Astrocyte of the cerebellum (primary cell): ENCODE data around the gene HS6ST2.

Experiments used
- DNase-seq: peaks from one replicate; pipeline ENCODE4 v3.0.0-alpha.2; 2011; ENCODE audit warnings: low read depth
- H3K4me3 ChIP-seq: 2 replicates; pipeline ENCODE4 v1.5.1; 2011; ENCODE audit warnings: mild to moderate bottlenecking, low read depth, low read length, moderate library complexity
- in situ Hi-C: cut with HindIII; loops from 2 replicates; pipeline ENCODE4 v1.10.0; 2017; ENCODE audit warnings: low sequenced_read_pairs
- TF ChIP-seq, protein P1 (sequence below): IDR thresholded peaks from 2 replicates; pipeline ENCODE4 v1.5.1; 2012; ENCODE audit warnings: low read length, low read depth, moderate library complexity, mild to moderate bottlenecking; ENCODE audit errors: missing control alignments

Gene HS6ST2

DNA sequence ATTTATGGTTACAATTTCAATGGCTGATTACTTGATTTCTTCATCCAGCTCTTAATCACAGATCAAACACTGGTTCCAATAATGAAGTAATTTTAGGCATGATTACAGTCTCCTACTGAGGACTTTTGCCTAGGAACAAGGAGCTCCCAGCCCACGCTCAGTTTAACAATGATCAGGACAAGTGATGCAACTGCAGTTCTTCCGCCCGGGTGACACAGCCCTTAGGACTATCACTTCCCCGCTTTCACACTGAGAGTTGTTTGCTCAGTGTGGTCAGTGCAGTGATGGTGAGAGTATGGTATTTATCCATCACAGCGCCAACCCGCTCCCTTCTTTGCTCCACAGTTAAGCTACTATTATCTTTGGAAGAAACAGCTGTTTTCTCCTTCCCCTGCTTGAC, 266.4 kb downstream of the HS6ST2 start:
- TF ChIP-seq, protein P1, sequence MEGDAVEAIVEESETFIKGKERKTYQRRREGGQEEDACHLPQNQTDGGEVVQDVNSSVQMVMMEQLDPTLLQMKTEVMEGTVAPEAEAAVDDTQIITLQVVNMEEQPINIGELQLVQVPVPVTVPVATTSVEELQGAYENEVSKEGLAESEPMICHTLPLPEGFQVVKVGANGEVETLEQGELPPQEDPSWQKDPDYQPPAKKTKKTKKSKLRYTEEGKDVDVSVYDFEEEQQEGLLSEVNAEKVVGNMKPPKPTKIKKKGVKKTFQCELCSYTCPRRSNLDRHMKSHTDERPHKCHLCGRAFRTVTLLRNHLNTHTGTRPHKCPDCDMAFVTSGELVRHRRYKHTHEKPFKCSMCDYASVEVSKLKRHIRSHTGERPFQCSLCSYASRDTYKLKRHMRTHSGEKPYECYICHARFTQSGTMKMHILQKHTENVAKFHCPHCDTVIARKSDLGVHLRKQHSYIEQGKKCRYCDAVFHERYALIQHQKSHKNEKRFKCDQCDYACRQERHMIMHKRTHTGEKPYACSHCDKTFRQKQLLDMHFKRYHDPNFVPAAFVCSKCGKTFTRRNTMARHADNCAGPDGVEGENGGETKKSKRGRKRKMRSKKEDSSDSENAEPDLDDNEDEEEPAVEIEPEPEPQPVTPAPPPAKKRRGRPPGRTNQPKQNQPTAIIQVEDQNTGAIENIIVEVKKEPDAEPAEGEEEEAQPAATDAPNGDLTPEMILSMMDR = no peak
- H3K4me3 ChIP-seq = no peak overlapping the region
- in situ Hi-C loops = no loop called here
- DNase-seq = no peak

DNA sequence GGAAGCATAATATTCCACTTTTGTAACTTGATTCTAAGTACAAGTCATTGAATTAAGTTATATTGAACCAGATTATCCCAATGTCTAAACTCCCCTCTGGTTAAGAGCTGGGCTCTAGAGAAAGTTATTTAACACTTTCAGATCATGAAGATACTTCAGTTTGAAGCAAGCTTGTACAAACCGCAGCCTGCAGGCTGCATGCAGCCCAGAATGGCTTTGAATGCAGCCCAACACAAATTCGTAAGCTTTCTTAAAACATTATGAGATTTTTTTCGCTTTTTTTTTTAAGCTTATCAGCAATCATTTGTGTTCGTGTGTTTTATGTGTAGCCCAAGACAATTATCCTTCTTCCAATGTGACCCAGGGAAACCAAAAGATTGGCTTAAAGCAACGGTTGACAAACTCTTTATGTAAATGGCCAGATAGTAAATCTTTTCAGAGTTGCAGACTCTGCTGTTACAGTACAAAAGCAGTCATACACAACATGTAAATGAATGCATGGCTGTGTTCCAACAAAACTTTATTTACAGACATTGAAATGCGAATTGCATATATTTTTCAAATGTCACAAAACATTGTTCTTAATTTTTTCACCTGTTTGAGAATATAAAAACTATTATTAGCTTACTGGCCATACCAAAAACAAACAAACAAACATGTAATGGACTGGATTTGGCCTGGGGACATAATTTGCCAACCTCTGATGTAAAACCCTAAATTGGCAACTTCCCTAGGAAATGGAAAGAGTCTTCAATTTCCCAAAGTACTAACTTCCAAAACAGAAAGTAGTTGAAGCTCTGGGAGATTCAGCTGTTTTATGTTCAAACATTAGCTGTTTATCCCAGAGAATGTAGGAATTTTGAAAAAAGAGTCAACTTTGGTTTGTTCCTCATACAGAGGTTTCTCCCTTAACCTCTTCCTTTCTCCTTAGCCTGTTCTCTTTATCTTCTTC, 268.5 kb downstream of the HS6ST2 start:
- no peak overlapping the region for H3K4me3 ChIP-seq
- in situ Hi-C loops = no loop called here
- TF ChIP-seq, protein P1 = no peak

GRCh38 chrX:132685276-132685675, 273.2 kb downstream of the HS6ST2 start:
- no peak overlapping the region for H3K4me3 ChIP-seq
- in situ Hi-C loops = no loop called here
- TF ChIP-seq, protein P1 = no peak
- DNase-seq = no peak

More for the DNA sequence above, 268.5 kb downstream of the HS6ST2 start:
- no peak for DNase-seq

DNA sequence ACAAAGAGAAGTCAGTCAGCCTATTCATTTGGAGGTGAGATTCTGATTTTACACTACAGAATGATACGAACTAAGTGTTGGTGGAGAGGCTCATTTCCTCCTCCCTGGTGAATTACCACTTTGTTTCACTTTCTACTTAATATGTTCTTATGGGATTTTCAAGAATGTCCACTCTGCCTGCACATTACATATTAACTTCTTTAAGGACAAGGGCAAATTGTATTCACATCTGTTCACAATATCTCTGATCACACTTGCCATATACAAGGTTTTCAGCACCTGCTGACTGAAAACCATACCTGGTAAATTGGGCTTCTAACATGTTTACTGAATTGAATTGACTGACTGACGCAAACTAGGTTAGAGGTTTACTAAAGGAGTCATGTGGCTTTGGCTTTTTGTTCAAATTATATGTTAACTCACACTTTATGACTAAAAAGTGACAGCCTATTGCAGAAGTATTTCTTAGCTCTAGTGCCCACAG, 281.2 kb downstream of the HS6ST2 start:
- TF ChIP-seq, protein P1 = no peak
- in situ Hi-C loops = no loop called here
- no peak for DNase-seq
- no peak overlapping the region for H3K4me3 ChIP-seq

- TF ChIP-seq, protein P1 = no peak
- DNase-seq = no peak
- in situ Hi-C loops = no loop called here
- no peak overlapping the region for H3K4me3 ChIP-seq
Observed at GRCh38 chrX:132676561-132677186, 281.8 kb downstream of the HS6ST2 start.

GRCh38 chrX:132676102-132676501, 282.3 kb downstream of the HS6ST2 start:
- DNase-seq = no peak
- TF ChIP-seq, protein P1 = no peak
- in situ Hi-C loops = no loop called here
- no peak overlapping the region for H3K4me3 ChIP-seq
